ENCODE results near the gene ANXA3. TPM values are rescaled to one million over a fixed set of nuclear protein-coding genes. Genes with fewer than 3 reads are reported as not detected.

Gene ANXA3
- total RNA-seq, 2 experiments from 2014 or later = 0.41 to 7.4 TPM

- CTCF ChIA-PET = no interaction called here
- H3K4me3 Mint-ChIP-seq = no peak overlapping the region
- no peak overlapping the region for H3K27ac Mint-ChIP-seq
- no peak for ATAC-seq
- no peak for DNase-seq
- H3K36me3 Mint-ChIP-seq = no peaks in the 10 kb centered on the region
- peaks cover 11% of the 10 kb centered on the region for H3K4me1 Mint-ChIP-seq
- peaks cover 59% of the 10 kb centered on the region for H3K27me3 Mint-ChIP-seq
- no peaks in the 10 kb centered on the region for H3K9me3 Mint-ChIP-seq (ENCODE audit: low read depth)
These were observed 946 bp downstream of the ANXA3 start for GRCh38 chr4:78552389-78553042.

- Mint-ChIP-seq H3K4me1 (peaks cover 11% of the 10 kb centered on the region), H3K9me3 (ENCODE audit: low read depth) (no peaks in the 10 kb centered on the region), H3K36me3 (no peaks in the 10 kb centered on the region), H3K27me3 (peaks cover 62% of the 10 kb centered on the region), H3K4me3 (no peak overlapping the region), H3K27ac (no peak overlapping the region)
- DNase-seq (no peak), ATAC-seq (no peak)
- CTCF ChIA-PET = no interaction called here
These were observed 1.4 kb downstream of the ANXA3 start for GRCh38 chr4:78553043-78553396.

GRCh38 chr4:78553529-78554060, 2.0 kb downstream of the ANXA3 start:
- Mint-ChIP-seq H3K4me3 (no peak overlapping the region), H3K27ac (no peak overlapping the region), H3K27me3 (peaks cover 65% of the 10 kb centered on the region), H3K4me1 (peaks cover 11% of the 10 kb centered on the region), H3K9me3 (ENCODE audit: low read depth) (no peaks in the 10 kb centered on the region), H3K36me3 (no peaks in the 10 kb centered on the region)
- CTCF ChIA-PET = no interaction called here
- DNase-seq = no peak
- no peak for ATAC-seq

- DNase-seq (no peak), ATAC-seq (no peak)
- Mint-ChIP-seq H3K4me1 (peaks cover 7% of the 10 kb centered on the region), H3K27me3 (peaks cover 55% of the 10 kb centered on the region), H3K4me3 (no peak overlapping the region), H3K9me3 (ENCODE audit: low read depth) (no peaks in the 10 kb centered on the region), H3K36me3 (no peaks in the 10 kb centered on the region), H3K27ac (no peak overlapping the region)
- CTCF ChIA-PET = no interaction called here
These were observed 5.1 kb downstream of the ANXA3 start for GRCh38 chr4:78556665-78557064.

GRCh38 chr4:78557841-78558240, 6.3 kb downstream of the ANXA3 start:
- no peak overlapping the region for H3K27ac Mint-ChIP-seq
- no peak overlapping the region for H3K4me3 Mint-ChIP-seq
- H3K4me1 Mint-ChIP-seq = no peaks in the 10 kb centered on the region
- DNase-seq = no peak
- no peaks in the 10 kb centered on the region for H3K36me3 Mint-ChIP-seq
- no peaks in the 10 kb centered on the region for H3K9me3 Mint-ChIP-seq (ENCODE audit: low read depth)
- peaks cover 56% of the 10 kb centered on the region for H3K27me3 Mint-ChIP-seq
- no peak for ATAC-seq
- CTCF ChIA-PET = no interaction called here

GRCh38 chr4:78558410-78558809, 6.8 kb downstream of the ANXA3 start:
- ATAC-seq (no peak), DNase-seq (no peak)
- H3K4me1 Mint-ChIP-seq = no peaks in the 10 kb centered on the region
- CTCF ChIA-PET = no interaction called here
- no peak overlapping the region for H3K27ac Mint-ChIP-seq
- H3K4me3 Mint-ChIP-seq = no peak overlapping the region
- H3K27me3 Mint-ChIP-seq = peaks cover 54% of the 10 kb centered on the region
- no peaks in the 10 kb centered on the region for H3K36me3 Mint-ChIP-seq
- no peaks in the 10 kb centered on the region for H3K9me3 Mint-ChIP-seq (ENCODE audit: low read depth)

GRCh38 chr4:78560296-78560963, 8.9 kb downstream of the ANXA3 start:
- no peaks in the 10 kb centered on the region for H3K36me3 Mint-ChIP-seq
- CTCF ChIA-PET = no interaction called here
- no peaks in the 10 kb centered on the region for H3K4me1 Mint-ChIP-seq
- no peak overlapping the region for H3K4me3 Mint-ChIP-seq
- H3K9me3 Mint-ChIP-seq (ENCODE audit: low read depth) = no peaks in the 10 kb centered on the region
- H3K27ac Mint-ChIP-seq = no peak overlapping the region
- DNase-seq (no peak), ATAC-seq (no peak)
- H3K27me3 Mint-ChIP-seq = peaks cover 40% of the 10 kb centered on the region

GRCh38 chr4:78561677-78562076, 10.1 kb downstream of the ANXA3 start:
- no peak for DNase-seq
- CTCF ChIA-PET = no interaction called here

GRCh38 chr4:78562687-78563086, 11.1 kb downstream of the ANXA3 start:
- Mint-ChIP-seq H3K27me3 (peaks cover 35% of the 10 kb centered on the region), H3K36me3 (no peaks in the 10 kb centered on the region), H3K4me1 (no peaks in the 10 kb centered on the region), H3K27ac (no peak overlapping the region), H3K9me3 (ENCODE audit: low read depth) (no peaks in the 10 kb centered on the region), H3K4me3 (no peak overlapping the region)
- ATAC-seq (no peak), DNase-seq (no peak)
- CTCF ChIA-PET = no interaction called here

More at GRCh38 chr4:78561677-78562076, 10.1 kb downstream of the ANXA3 start:
- H3K27me3 Mint-ChIP-seq = peaks cover 39% of the 10 kb centered on the region
- no peak for ATAC-seq
- H3K4me3 Mint-ChIP-seq = no peak overlapping the region
- H3K27ac Mint-ChIP-seq = no peak overlapping the region
- H3K36me3 Mint-ChIP-seq = no peaks in the 10 kb centered on the region
- no peaks in the 10 kb centered on the region for H3K9me3 Mint-ChIP-seq (ENCODE audit: low read depth)
- no peaks in the 10 kb centered on the region for H3K4me1 Mint-ChIP-seq

GRCh38 chr4:78565971-78566372, 14.4 kb downstream of the ANXA3 start:
- CTCF ChIA-PET = no interaction called here
- Mint-ChIP-seq H3K4me3 (no peak overlapping the region), H3K9me3 (ENCODE audit: low read depth) (no peaks in the 10 kb centered on the region), H3K27ac (no peak overlapping the region), H3K36me3 (no peaks in the 10 kb centered on the region), H3K4me1 (no peaks in the 10 kb centered on the region), H3K27me3 (peaks cover 34% of the 10 kb centered on the region)
- DNase-seq (no peak), ATAC-seq (no peak)

GRCh38 chr4:78566834-78567499, 15.4 kb downstream of the ANXA3 start:
- DNase-seq = no peak
- Mint-ChIP-seq H3K9me3 (ENCODE audit: low read depth) (no peaks in the 10 kb centered on the region), H3K4me1 (no peaks in the 10 kb centered on the region), H3K27ac (no peak overlapping the region), H3K36me3 (no peaks in the 10 kb centered on the region), H3K4me3 (no peak overlapping the region), H3K27me3 (peaks cover 31% of the 10 kb centered on the region)
- ATAC-seq = no peak
- CTCF ChIA-PET = no interaction called here

- no peaks in the 10 kb centered on the region for H3K9me3 Mint-ChIP-seq (ENCODE audit: low read depth)
- CTCF ChIA-PET = no interaction called here
These were observed 16.0 kb downstream of the ANXA3 start for GRCh38 chr4:78567500-78568060.

GRCh38 chr4:78568640-78569305, 17.2 kb downstream of the ANXA3 start:
- Mint-ChIP-seq H3K27ac (no peak overlapping the region), H3K36me3 (no peaks in the 10 kb centered on the region), H3K9me3 (ENCODE audit: low read depth) (no peaks in the 10 kb centered on the region), H3K4me1 (no peaks in the 10 kb centered on the region), H3K27me3 (peaks cover 36% of the 10 kb centered on the region), H3K4me3 (no peak overlapping the region)
- CTCF ChIA-PET = no interaction called here
- ATAC-seq = no peak
- DNase-seq = no peak

More at GRCh38 chr4:78567500-78568060, 16.0 kb downstream of the ANXA3 start:
- Mint-ChIP-seq H3K4me3 (no peak overlapping the region), H3K36me3 (no peaks in the 10 kb centered on the region), H3K4me1 (no peaks in the 10 kb centered on the region), H3K27ac (no peak overlapping the region), H3K27me3 (peaks cover 32% of the 10 kb centered on the region)
- ATAC-seq = no peak
- DNase-seq = no peak

Measured in activated CD8-positive, alpha-beta memory T cell treated with anti-CD3 and anti-CD28 coated beads, Interleukin-2, amount 10 ng/mL, durations not matched to agents 7 days and 5 days (primary cell).